Osteoblast (primary cell): ENCODE data around the gene EXOC4. TPM values are rescaled to one million over a fixed set of nuclear protein-coding genes. Genes with fewer than 3 reads are reported as not detected.

Experiments used
- DNase-seq: peaks from one replicate; pipeline ENCODE4 v3.0.0; 2011; ENCODE audit warnings: low spot score, mixed read lengths; ENCODE audit not compliant: insufficient read length; ENCODE audit errors: missing footprints
- H2AFZ ChIP-seq: 2 replicates; pipeline ENCODE4 v1.6.0; 2011; ENCODE audit warnings: mild to moderate bottlenecking, low read length
- H3K27ac ChIP-seq: 2 replicates; pipeline ENCODE4 v1.5.1; 2011; ENCODE audit warnings: mild to moderate bottlenecking, low read depth, low read length, moderate library complexity
- H3K27me3 ChIP-seq: 2 replicates; pipeline ENCODE4 v1.6.0; 2012; ENCODE audit warnings: mild to moderate bottlenecking, control low read depth, inconsistent platforms, low read length, moderate library complexity; ENCODE audit not compliant: insufficient read depth
- H3K36me3 ChIP-seq: 2 replicates; pipeline ENCODE4 v1.5.1; 2011; ENCODE audit warnings: mild to moderate bottlenecking, low read length, control low read depth, moderate library complexity; ENCODE audit not compliant: insufficient read depth
- H3K4me1 ChIP-seq: 2 replicates; pipeline ENCODE4 v1.5.1; 2011; ENCODE audit warnings: mild to moderate bottlenecking, low read length, control low read depth, moderate library complexity; ENCODE audit not compliant: insufficient read depth
- H3K4me2 ChIP-seq: 2 replicates; pipeline ENCODE4 v1.6.0; 2011; ENCODE audit warnings: mild to moderate bottlenecking, low read length; ENCODE audit not compliant: insufficient read depth
- H3K4me3 ChIP-seq: fragments of 200-600 bp; sonication (generic); 3 replicates; pipeline ENCODE4 v1.5.1; 2012; ENCODE audit warnings: mild to moderate bottlenecking, low read length, inconsistent platforms; ENCODE audit not compliant: insufficient read depth
- H3K79me2 ChIP-seq: 2 replicates; pipeline ENCODE4 v1.6.0; 2012; ENCODE audit warnings: mild to moderate bottlenecking, low read length, control low read depth, inconsistent platforms; ENCODE audit not compliant: insufficient read depth
- H3K9me3 ChIP-seq: 2 replicates; pipeline ENCODE4 v1.5.1; 2011; ENCODE audit warnings: low read depth, low read length, control low read depth
- H4K20me1 ChIP-seq: 2 replicates; pipeline ENCODE4 v1.6.0; 2012; ENCODE audit warnings: mild to moderate bottlenecking, low read length, control low read depth; ENCODE audit not compliant: insufficient read depth
- total RNA-seq: library from RNA; depleted of rRNA; stranded (reverse); fragments of >200 nt; gene quantifications from 2 replicates; pipeline ENCODE4 v1.2.3, GENCODE V29; 2012
- TF ChIP-seq, protein P1 (sequence below): IDR thresholded peaks from 2 replicates; pipeline ENCODE4 v1.5.1; 2011; ENCODE audit warnings: mild to moderate bottlenecking, low read depth, low read length, moderate library complexity; ENCODE audit errors: extremely low read depth

EXOC4 gene
- total RNA-seq, 1 donor = 134 TPM

- Histone ChIP-seq H3K4me1 (peaks cover 11% of the 10 kb centered on the region), H3K27ac (no peak overlapping the region), H4K20me1 (no peaks in the 10 kb centered on the region), H3K9me3 (no peaks in the 10 kb centered on the region), H3K79me2 (no peaks in the 10 kb centered on the region), H3K27me3 (no peaks in the 10 kb centered on the region), H3K4me2 (no peak overlapping the region), H3K4me3 (no peak overlapping the region), H2AFZ (no peak overlapping the region), H3K36me3 (no peaks in the 10 kb centered on the region)
- no peak for DNase-seq
- TF ChIP-seq, protein P1, sequence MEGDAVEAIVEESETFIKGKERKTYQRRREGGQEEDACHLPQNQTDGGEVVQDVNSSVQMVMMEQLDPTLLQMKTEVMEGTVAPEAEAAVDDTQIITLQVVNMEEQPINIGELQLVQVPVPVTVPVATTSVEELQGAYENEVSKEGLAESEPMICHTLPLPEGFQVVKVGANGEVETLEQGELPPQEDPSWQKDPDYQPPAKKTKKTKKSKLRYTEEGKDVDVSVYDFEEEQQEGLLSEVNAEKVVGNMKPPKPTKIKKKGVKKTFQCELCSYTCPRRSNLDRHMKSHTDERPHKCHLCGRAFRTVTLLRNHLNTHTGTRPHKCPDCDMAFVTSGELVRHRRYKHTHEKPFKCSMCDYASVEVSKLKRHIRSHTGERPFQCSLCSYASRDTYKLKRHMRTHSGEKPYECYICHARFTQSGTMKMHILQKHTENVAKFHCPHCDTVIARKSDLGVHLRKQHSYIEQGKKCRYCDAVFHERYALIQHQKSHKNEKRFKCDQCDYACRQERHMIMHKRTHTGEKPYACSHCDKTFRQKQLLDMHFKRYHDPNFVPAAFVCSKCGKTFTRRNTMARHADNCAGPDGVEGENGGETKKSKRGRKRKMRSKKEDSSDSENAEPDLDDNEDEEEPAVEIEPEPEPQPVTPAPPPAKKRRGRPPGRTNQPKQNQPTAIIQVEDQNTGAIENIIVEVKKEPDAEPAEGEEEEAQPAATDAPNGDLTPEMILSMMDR = no peak
These were observed 226.7 kb downstream of the EXOC4 start for GRCh38 chr7:133479456-133480065.

DNA sequence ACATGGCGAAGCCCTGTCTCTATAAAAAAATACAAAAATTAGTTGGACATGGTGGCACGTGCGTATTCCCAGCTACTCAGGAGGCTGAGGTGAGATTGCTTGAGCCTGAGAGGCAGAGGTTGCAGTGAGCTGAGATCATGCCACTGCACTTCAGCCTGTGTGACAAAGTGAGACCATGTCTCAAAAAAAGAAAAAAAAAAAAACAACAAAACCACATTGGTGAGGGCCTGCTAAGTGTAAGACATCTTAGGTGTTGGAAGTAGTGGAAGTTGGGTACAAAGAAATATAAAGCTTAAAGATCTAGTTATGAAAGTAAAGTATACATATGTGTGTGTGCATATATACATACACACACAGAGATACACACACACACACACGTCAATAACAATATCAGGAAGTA, 228.0 kb downstream of the EXOC4 start:
- H4K20me1 ChIP-seq = no peaks in the 10 kb centered on the region
- no peaks in the 10 kb centered on the region for H3K79me2 ChIP-seq
- no peaks in the 10 kb centered on the region for H3K27me3 ChIP-seq
- TF ChIP-seq, protein P1 = no peak
- no peak overlapping the region for H2AFZ ChIP-seq
- H3K9me3 ChIP-seq = no peaks in the 10 kb centered on the region
- no peak overlapping the region for H3K4me3 ChIP-seq
- DNase-seq = no peak
- H3K36me3 ChIP-seq = no peaks in the 10 kb centered on the region
- H3K4me2 ChIP-seq = no peak overlapping the region
- H3K4me1 ChIP-seq = peaks cover 11% of the 10 kb centered on the region
- H3K27ac ChIP-seq = no peak overlapping the region

DNA sequence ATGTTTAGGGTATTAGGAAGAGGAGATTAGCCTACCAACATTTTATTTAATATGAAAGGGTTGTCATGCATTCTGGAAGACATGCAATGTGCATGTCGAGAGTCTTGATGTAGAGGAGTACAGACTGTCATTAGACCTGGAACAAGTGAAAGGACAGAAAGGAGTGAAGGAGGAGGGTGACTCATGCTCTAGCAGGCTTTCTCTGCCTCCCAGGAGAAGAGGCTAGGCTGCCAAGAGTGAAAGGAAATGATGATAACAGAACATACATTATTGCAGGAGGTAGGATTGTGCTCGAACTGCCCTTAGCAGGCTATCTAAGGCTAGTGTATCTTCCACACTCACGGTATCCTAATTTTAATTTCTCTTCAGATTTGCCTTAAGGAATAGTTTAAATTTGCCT, 228.8 kb downstream of the EXOC4 start:
- H3K4me2 ChIP-seq = no peak overlapping the region
- no peaks in the 10 kb centered on the region for H3K79me2 ChIP-seq
- no peaks in the 10 kb centered on the region for H3K36me3 ChIP-seq
- TF ChIP-seq, protein P1 = no peak
- no peaks in the 10 kb centered on the region for H3K27me3 ChIP-seq
- H3K4me3 ChIP-seq = no peak overlapping the region
- H4K20me1 ChIP-seq = no peaks in the 10 kb centered on the region
- peak; percentile 87 for DNase-seq
- no peak overlapping the region for H3K27ac ChIP-seq
- H3K4me1 ChIP-seq = peaks cover 11% of the 10 kb centered on the region
- H2AFZ ChIP-seq = no peak overlapping the region
- no peaks in the 10 kb centered on the region for H3K9me3 ChIP-seq

DNA sequence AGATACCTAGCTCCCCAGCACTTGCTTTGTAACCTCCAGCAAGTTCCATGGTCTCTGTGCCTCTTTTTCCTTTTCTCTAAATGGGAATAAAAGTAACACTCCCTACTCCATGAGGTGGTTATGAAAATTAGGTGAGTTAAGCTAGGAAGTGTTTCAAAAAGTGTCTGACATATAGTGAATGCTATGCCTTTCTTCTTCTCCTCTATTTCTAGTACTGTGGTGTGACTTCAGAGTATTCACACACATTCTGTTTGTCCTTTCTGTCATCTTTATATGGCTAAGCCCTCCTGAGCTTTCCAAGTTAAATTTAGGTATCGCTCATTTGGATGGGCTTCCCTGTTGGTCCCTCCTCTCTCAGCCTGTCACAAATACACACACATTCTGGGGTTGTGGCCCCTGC, 229.7 kb downstream of the EXOC4 start:
- TF ChIP-seq, protein P1 = no peak
- DNase-seq = no peak

More for the DNA sequence above, 229.7 kb downstream of the EXOC4 start:
- Histone ChIP-seq H3K4me1 (peaks cover 11% of the 10 kb centered on the region), H4K20me1 (no peaks in the 10 kb centered on the region), H3K36me3 (no peaks in the 10 kb centered on the region), H3K4me2 (no peak overlapping the region), H3K4me3 (no peak overlapping the region), H3K27ac (no peak overlapping the region), H2AFZ (no peak overlapping the region), H3K27me3 (no peaks in the 10 kb centered on the region), H3K79me2 (no peaks in the 10 kb centered on the region), H3K9me3 (no peaks in the 10 kb centered on the region)
